HL-60 (cell line): Measurements from ENCODE around the gene RNASE4.

Source experiments
- CTCF ChIP-seq: IDR thresholded peaks from one replicate; pipeline ENCODE4 v1.5.1; 2011; ENCODE audit warnings: low read length, control low read depth, inconsistent platforms; ENCODE audit not compliant: insufficient read depth
- POLR2AphosphoS5 ChIP-seq: IDR thresholded peaks from 2 replicates; pipeline ENCODE4 v1.6.1; 2012; ENCODE audit warnings: low read depth

- TF ChIP-seq CTCF (no peak), POLR2AphosphoS5 (no peak)
These were observed 26.9 kb downstream of the RNASE4 start for GRCh38 chr14:20711261-20711660.
